ENCODE measurements around the gene PGAP2.
"Not testable (repeated sequence)": the region's sequence is repeated elsewhere in the genome, so short reads cannot be mapped to it uniquely, and the experiment has no call there.

The PGAP2 gene

DNA sequence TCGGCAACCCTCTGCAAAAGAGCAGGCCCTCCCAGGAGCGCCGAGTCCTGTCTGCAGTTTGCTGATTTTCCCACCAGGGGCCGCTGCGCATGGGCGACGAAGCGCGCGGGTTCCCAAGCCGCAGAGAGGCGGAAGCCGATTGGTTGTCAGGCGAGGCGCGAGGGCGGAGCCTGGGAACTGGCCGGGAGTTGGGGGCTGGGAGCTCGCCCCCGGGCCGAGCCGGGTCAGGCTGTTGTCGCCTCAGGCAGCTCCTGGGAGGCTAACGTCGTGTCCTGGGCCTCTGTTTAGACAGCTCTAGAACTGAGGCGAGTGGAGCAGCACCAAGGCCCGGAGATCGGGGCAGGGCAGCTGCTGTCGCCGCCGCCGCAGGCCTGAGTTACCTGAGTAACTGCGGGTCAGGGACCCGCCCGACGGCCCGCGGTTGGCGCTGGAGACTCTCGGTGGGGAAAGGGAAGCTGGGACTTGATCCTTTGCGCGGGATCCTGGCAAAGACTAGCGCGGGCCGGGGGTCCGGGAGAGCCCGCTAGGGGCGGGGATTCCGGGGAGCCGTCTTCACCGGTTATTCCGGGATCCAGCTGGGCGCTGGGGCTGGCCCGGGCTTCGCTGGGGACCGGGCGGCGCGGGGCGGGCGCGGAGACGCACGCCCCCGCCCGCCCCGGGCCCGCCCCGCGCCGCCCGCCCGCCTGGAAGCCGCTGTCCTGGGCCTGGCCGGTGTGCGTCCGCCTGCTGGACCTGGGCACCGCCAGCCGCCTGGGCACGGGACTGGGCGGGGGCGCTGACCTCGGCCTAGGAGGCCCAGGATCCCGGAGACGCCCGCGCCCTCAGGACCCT is 46.8 kb downstream of the PGAP2 start, which contains the start of gene STIM1:
Gene STIM1, plus strand, starts transcription at position 688 of the 831 bp plus-strand sequence. CDS start 607 bp downstream, outside the sequence.
- in situ Hi-C loops (cut with HindIII; ENCODE audit: low sequenced_read_pairs), result loop anchor here (5.0 kb wide), 1 partner anchor 217 kb away; no protein-coding TSS in a partner anchor

DNA sequence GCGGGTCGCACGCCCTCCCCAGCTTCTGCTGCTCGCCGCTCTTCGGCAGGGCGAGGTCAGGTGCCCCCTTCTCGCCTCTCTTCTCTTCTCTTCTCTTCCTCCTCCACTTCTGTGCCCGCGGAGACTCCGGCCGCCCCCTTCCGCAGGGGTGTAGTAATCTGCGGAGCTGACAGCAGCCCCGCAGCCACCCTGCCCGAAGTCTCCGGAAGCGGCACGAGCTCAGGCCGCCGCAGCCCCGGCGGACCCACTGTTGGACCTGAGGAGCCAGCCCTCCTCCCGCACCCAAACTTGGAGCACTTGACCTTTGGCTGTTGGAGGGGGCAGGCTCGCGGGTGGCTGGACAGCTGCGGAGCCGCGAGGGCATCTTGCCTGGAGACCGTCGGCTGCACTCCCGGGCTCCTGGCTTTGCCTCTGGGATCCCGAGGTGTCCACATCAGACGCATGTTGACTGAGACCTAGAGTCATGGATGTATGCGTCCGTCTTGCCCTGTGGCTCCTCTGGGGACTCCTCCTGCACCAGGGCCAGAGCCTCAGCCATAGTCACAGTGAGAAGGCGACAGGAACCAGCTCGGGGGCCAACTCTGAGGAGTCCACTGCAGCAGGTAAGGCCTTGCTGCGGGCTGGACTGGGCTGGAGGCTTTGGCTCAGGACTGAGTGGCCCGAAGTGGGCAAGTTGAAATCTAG is 47.6 kb downstream of the PGAP2 start:
- in situ Hi-C loops (cut with HindIII; ENCODE audit: low sequenced_read_pairs), result no loop called here

DNA sequence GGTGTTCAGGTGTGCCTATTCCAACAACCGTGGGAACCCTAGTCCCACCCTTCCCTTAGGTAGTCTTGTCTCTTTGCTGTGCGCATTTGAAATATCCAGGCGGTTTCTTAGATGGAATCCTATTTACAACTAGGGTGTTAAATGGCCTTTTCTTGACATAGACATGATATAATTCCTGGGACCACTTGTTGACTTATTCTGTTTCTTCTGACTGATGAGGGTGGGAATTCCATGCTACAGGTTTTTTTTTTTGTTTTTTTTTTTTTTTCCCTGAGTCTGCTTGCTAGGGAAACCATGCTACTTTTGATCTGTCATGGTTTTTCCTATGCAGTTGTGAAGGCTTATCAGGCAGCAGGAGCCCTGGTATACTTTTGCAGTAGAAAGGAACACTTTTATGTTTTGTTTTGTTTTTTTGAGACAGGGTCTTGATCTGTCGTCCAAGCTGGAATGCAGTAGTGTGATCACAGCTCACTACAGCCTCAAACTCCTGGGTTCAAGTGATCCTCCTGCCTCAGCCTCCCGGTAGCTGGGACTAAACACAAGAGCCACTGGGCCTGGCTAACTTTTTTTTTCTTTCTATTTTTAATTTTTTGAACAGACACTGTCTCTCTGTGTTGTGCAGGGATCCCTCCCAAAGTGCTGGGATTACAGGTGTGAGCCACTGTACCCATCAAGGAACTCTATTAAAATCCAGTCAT is 48.6 kb downstream of the PGAP2 start:
- in situ Hi-C loops (cut with HindIII; ENCODE audit: low sequenced_read_pairs), result no loop called here

DNA sequence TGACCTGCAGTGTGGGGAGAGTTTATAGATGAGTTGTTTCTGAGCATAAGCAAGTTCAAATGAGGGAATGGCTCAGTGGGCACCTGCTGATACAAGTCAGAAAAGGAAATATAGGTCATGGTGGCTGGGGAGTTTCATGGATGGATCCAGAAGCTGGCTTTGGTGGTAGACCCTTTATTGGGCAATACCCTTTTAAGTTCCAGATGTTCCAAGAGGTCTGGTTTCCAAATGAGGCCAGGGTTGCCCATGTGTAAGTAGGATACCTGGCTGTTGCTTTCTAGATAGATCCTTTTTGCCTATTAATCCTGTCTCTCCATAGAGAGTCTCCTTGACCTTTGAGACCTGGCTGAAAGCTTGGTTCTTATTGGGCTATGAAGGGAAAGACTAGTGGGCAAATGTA is 49.3 kb downstream of the PGAP2 start:
- in situ Hi-C loops (cut with HindIII; ENCODE audit: low sequenced_read_pairs), result no loop called here

DNA sequence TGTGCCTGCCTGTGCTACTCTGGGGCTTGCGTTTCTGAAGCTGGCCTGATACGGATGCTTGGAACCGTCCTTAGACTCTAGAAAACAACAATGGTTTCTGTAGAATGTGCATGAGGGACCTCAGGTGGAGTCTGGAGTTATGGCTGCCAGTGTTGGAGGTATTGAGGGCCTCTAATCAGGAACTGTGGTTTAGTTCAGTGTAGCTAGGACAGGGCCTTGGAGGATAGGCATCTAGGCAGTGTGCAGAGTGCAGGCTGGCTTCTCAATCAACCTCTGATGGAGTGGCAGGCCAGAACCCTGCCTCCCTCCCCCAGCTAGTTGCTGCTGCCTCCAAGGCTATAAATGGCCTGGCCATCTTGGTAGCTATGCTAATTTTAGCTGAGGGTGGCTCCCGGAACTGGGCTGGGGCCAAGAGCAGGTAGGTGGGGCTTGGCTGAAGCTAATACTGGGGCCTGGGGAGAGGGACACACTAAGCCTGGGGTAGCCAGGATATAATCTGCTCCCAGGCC is 51.1 kb downstream of the PGAP2 start:
- in situ Hi-C loops (cut with HindIII; ENCODE audit: low sequenced_read_pairs), result no loop called here

DNA sequence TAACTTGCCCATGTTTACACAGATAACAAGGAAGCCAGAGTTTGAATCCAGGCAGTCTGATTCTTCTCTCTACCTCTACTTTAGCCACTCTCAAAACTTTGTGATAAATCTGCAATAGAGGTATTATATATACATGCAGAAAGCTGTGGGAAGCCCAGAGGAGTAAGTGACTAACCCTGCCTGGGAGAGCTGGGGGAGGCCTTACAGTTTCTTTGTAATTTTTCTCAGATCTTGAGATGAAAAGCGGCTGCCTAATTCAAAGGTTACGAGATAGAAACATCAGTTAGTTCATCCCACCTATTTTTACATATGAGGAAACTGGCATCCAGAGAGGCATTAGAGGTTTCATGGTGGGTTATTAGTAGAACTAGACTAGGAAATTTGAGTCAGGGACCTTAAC is 52.0 kb downstream of the PGAP2 start:
- in situ Hi-C loops (cut with HindIII; ENCODE audit: low sequenced_read_pairs), result no loop called here

DNA sequence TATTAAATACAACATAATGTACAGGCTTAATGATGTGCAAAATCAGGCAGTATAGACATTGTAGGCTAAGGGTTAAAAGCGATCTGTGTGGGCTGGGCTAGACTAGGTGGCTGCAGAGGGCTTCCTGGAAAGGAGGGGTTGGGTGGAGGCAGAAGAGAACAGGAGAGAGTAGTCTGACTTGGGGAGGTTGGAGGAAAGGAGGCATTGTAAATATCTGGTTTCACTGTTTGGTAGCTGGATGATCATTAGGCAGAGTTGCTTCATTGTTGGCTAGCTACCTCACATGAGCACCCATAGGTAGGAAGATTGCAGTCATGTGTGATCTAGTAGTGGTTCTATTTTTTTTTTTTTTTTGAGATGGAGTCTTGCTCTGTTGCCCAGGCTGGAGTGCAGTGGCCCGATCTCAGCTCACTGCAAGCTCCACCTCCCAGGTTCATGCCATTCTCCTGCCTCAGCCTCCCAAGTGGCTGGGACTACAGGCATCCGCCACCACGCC is 52.6 kb downstream of the PGAP2 start:
- in situ Hi-C loops (cut with HindIII; ENCODE audit: low sequenced_read_pairs), result not testable (repeated sequence)

DNA sequence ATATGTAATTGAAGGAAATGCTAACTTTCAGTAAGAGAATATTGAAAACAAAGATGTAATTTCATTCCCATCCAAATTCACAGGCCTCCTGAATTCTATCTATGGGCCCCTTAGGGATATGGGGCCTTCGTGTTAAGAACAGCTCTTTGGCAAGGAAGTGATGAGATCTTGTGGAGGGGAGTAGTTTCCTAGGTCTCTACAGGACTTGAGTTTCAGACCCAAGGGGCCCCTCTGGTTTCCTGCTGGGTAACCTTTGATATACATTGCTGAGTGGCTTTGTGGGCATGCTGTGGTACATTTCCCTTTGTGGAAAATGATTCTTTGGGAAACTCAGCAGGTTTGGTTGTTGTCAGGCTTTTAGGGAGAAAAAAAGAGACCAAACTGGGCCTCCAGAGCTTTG is 53.3 kb downstream of the PGAP2 start:
- in situ Hi-C loops (cut with HindIII; ENCODE audit: low sequenced_read_pairs), result no loop called here

DNA sequence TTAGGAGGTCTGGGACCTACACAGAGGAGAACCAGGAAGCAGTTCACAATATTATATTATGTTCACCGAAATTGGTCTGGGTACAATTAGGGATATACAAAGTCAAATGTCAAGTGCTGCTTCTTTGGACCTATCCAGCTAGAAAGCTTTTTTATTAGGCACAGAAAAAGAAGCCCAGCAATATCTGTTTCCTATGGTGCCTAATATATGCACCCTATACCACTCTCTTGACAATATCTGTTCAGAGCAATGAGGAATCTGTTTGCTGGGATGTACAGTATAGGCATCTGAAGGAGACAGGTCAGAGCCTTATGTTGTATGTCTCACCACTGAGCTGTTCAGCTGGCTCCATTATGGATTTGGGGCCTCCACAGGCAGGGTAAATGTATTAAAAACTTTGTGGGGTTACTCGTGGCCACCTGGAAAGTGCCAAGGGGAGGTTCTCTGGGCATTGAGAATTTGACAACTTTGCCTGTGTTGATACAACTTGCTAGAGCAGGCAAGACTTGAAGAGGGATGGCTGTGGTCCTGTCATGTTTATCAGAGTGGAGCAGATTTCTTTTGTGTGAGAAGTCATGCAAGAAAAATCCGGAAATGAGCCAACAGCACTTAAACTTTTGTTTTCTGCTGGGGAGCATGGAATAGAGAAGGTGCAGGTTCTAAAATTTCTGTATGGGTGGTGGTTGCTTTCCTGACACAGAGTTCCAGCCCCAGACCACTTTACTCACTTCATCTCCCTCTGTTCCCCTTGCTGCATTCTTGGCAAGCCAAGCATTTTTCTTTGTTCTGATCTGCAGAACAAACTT is 57.2 kb downstream of the PGAP2 start:
- in situ Hi-C loops (cut with HindIII; ENCODE audit: low sequenced_read_pairs), result no loop called here

DNA sequence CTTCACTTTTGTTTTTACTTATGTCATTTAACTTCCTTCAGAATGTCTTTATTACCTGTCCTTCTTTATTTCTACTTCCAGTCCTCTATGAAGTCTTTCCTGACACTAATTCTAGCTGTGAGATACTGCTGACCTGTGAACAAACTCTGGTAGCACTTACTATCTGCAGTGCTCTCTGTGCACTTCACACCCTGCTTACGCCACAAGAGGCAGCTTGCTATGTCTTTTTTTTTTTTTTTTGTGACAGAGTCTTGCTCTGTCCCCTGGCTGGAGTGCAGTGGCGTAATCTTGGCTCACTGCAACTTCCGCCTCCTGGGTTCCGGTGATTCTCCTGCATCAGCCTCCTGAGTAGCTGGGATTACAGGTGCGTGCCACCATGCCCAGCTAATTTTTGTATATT is 57.8 kb downstream of the PGAP2 start:
- in situ Hi-C loops (cut with HindIII; ENCODE audit: low sequenced_read_pairs), result no loop called here

DNA sequence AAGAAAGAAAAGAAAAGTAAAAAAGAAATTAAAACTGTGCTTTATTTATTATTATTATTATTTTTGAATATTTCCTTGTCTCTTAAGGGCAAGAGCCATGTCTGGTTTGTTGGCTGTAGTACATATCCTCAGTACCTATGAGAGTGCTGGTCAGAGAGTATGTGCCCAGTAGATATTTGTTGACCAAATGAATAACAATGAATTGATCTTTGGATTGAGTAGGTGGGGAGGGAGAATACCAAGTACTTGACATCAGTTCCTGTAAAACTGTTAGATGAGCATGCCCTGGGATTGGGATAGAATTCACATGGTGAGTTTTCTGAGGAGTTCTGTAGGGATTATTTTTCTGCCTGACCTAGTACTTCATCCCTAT is 58.5 kb downstream of the PGAP2 start:
- in situ Hi-C loops (cut with HindIII; ENCODE audit: low sequenced_read_pairs), result no loop called here

DNA sequence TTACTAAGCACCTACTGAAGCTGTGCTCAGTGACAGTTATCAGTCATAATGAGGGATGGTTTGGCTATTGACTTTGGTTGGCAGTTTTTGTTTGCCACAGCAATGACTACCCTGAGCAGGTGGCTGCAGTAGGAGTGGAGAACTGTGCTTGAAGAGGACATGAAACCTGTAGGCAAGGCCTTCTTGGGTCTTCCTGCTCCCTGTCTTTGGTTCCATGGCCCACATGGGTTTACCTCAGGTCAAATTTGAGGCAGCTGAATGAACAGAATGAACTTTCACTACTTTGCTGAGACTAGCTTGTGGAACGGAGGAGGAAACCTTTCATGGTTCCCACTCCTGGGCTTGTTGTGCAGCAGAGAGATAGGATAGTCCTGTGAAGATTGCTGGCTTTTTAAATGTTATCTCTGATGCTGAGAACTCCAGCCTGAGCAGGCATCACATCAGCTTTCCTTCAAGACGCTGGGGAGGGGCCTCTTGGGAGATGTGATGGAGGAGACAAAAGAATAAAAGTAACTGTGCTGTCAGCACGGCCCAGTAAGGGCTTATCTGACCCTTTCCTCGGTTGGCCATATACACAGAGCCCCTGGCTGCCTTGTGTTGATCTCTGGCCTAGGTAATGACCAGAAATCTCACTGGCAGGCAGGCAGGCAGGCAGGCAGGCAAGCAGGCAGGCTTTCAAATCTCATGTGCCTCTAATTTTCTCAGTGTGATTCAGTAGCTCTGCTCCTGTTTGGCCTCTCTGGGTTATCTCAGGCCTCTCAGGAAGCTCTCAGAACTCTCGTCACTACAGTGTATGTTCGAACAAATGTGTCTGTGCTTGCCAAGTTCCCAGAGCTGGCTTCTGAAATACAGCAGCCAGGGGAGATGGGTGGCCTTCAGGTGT is 59.1 kb downstream of the PGAP2 start:
- in situ Hi-C loops (cut with HindIII; ENCODE audit: low sequenced_read_pairs), result no loop called here

DNA sequence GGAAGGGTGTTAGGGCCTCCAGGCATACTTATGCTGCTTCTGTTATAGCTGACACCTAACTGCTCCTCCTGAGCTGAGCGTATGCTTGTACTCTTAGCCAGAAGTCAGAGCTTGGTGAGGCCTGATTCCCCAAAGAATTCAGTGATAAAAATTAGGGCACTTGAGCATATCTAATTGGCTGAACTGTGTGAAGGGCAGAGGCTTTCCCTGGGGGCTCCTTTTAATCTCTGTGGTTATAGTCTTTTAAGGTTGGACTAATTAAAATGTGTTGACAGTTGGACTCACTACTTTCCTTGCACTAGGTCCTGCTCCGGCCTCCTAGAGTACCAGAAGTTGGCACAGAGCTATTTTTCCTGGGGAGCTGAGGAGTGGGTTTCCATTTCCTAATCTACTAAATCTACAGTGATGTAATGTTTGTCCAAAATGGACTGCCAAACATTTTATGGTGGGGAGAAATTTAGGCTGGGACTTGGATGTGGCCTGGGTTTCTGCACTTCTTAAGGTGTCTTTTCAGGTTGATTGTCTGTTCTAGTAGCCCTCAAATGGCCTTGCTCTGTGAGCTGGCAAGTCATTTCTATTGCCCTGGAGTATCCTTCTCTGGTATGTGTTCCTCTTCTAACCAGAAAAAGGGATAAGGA is 65.5 kb downstream of the PGAP2 start:
- in situ Hi-C loops (cut with HindIII; ENCODE audit: low sequenced_read_pairs), result no loop called here
